ENCODE measurements around the gene PARK7. TPM values are rescaled to one million over a fixed set of nuclear protein-coding genes. Genes with fewer than 3 reads are reported as not detected.

PARK7 gene
- total RNA-seq, 1 experiment from 2014 or later = 352 TPM

- no peak within 1 kb of the TSS for H3K4me3 ChIP-seq (ENCODE audit: low read depth, low read length, poor library complexity, severe bottlenecking)
- ChIA-PET CTCF (no interaction called here), POLR2A (ENCODE audit: low non-redundant PET) (no interaction called here)
- no peaks in the 10 kb centered on the region for H3K9me3 ChIP-seq (ENCODE audit: low read depth, low read length, poor library complexity, severe bottlenecking)
- no peaks in the 10 kb centered on the region for H3K36me3 ChIP-seq (ENCODE audit: insufficient read depth, low read length, poor library complexity, severe bottlenecking)
- no TSS peak for BruUV-seq (replicated peaks)
- H3K4me1 ChIP-seq (ENCODE audit: insufficient read depth, low read length, poor library complexity, severe bottlenecking) = no peaks in the 10 kb centered on the region
- no peak for DNase-seq (ENCODE audit: low spot score)
- intact Hi-C loops (cut with micrococcal nuclease; ENCODE audit: unreplicated experiment) = no loop called here
- H3K27ac ChIP-seq (ENCODE audit: low read depth, low read length, poor library complexity, severe bottlenecking) = no peak within 1 kb of the TSS
- peaks cover 15% of the 10 kb centered on the region for H3K27me3 ChIP-seq (replicated peaks; ENCODE audit: insufficient read depth, low read depth, low read length, poor library complexity)
- TF ChIP-seq, protein P1, sequence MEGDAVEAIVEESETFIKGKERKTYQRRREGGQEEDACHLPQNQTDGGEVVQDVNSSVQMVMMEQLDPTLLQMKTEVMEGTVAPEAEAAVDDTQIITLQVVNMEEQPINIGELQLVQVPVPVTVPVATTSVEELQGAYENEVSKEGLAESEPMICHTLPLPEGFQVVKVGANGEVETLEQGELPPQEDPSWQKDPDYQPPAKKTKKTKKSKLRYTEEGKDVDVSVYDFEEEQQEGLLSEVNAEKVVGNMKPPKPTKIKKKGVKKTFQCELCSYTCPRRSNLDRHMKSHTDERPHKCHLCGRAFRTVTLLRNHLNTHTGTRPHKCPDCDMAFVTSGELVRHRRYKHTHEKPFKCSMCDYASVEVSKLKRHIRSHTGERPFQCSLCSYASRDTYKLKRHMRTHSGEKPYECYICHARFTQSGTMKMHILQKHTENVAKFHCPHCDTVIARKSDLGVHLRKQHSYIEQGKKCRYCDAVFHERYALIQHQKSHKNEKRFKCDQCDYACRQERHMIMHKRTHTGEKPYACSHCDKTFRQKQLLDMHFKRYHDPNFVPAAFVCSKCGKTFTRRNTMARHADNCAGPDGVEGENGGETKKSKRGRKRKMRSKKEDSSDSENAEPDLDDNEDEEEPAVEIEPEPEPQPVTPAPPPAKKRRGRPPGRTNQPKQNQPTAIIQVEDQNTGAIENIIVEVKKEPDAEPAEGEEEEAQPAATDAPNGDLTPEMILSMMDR (conservative IDR thresholded peaks at IDR 0.05; ENCODE audit: low read depth, low read length) = no peak
- TF ChIP-seq EZH2 (IDR thresholded peaks at IDR 0.05; ENCODE audit: borderline replicate concordance, low read depth, low read length, poor library complexity, severe bottlenecking) = no peak
These were observed 20.6 kb upstream of the PARK7 start, which contains the start of gene TNFRSF9 for GRCh38 chr1:7940745-7941436. Gene TNFRSF9, minus strand, starts transcription at chr1:7940839. Its CDS starts 845 bp downstream, at chr1:7939994.

DNA sequence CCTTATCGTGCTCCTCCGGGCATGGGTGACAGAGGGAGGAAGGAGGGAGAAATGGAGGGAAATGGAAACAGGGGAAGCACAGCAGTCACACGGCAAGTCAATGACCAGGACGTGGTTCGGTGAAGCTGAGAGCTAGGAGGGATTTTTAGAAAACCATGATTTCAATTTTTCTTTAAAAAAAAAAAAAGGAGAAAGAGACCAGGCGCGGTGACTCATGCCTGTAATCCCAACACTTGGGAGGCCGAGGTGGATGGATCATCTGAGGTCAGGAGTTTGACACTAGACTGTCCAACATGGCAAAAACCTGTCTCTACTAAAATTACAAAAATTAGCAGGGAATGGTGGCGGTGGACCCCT, 20.1 kb upstream of the PARK7 start:
- peaks cover 15% of the 10 kb centered on the region for H3K27me3 ChIP-seq (replicated peaks; ENCODE audit: insufficient read depth, low read depth, low read length, poor library complexity)
- no peak overlapping the region for H3K27ac ChIP-seq (ENCODE audit: low read depth, low read length, poor library complexity, severe bottlenecking)
- no peak for DNase-seq (ENCODE audit: low spot score)
- H3K9me3 ChIP-seq (ENCODE audit: low read depth, low read length, poor library complexity, severe bottlenecking) = no peaks in the 10 kb centered on the region
- TF ChIP-seq, protein P1 (conservative IDR thresholded peaks at IDR 0.05; ENCODE audit: low read depth, low read length) = no peak
- no peak for TF ChIP-seq EZH2 (IDR thresholded peaks at IDR 0.05; ENCODE audit: borderline replicate concordance, low read depth, low read length, poor library complexity, severe bottlenecking)
- ChIA-PET CTCF (no interaction called here), POLR2A (ENCODE audit: low non-redundant PET) (no interaction called here)
- no TSS peak for BruUV-seq (replicated peaks)
- no peak overlapping the region for H3K4me3 ChIP-seq (ENCODE audit: low read depth, low read length, poor library complexity, severe bottlenecking)
- H3K36me3 ChIP-seq (ENCODE audit: insufficient read depth, low read length, poor library complexity, severe bottlenecking) = no peaks in the 10 kb centered on the region
- no peaks in the 10 kb centered on the region for H3K4me1 ChIP-seq (ENCODE audit: insufficient read depth, low read length, poor library complexity, severe bottlenecking)
- intact Hi-C loops (cut with micrococcal nuclease; ENCODE audit: unreplicated experiment) = no loop called here

- intact Hi-C loops (cut with micrococcal nuclease; ENCODE audit: unreplicated experiment) = no loop called here
- TF ChIP-seq EZH2 (IDR thresholded peaks at IDR 0.05; ENCODE audit: borderline replicate concordance, low read depth, low read length, poor library complexity, severe bottlenecking) = no peak
- peak overlapping the region; percentile 16 for H3K4me3 ChIP-seq (ENCODE audit: low read depth, low read length, poor library complexity, severe bottlenecking)
- peak; percentile 73 for DNase-seq (ENCODE audit: low spot score)
- no peak overlapping the region for H3K27ac ChIP-seq (ENCODE audit: low read depth, low read length, poor library complexity, severe bottlenecking)
- no peaks in the 10 kb centered on the region for H3K4me1 ChIP-seq (ENCODE audit: insufficient read depth, low read length, poor library complexity, severe bottlenecking)
- peaks cover 15% of the 10 kb centered on the region for H3K27me3 ChIP-seq (replicated peaks; ENCODE audit: insufficient read depth, low read depth, low read length, poor library complexity)
- no peaks in the 10 kb centered on the region for H3K9me3 ChIP-seq (ENCODE audit: low read depth, low read length, poor library complexity, severe bottlenecking)
- POLR2A ChIA-PET (ENCODE audit: low non-redundant PET) = no interaction called here
- no peaks in the 10 kb centered on the region for H3K36me3 ChIP-seq (ENCODE audit: insufficient read depth, low read length, poor library complexity, severe bottlenecking)
- no TSS peak for BruUV-seq (replicated peaks)
- CTCF ChIA-PET = interaction anchor here (0.6 to 1.6 kb wide), 2 partner anchors 27 to 134 kb away, joined by 5 to 10 read pairs; no protein-coding TSS in a partner anchor
These were observed 19.1 kb upstream of the PARK7 start for GRCh38 chr1:7942214-7942921.
